Dendritic cell treated with granulocyte-macrophage colony-stimulating factor and Interleukin-4, amounts not matched to agents 40 ng/mL and 50 ng/mL, for 4 days (primary cell): ENCODE measurements around the gene ASPRV1.

Source experiments
- H3K27ac Mint-ChIP-seq: one replicate; pipeline ENCODE4 v1.8.0; 2022; ENCODE audit warnings: mild to moderate bottlenecking, mixed read lengths
- H3K27me3 Mint-ChIP-seq: one replicate; pipeline ENCODE4 v1.8.0; 2022; ENCODE audit warnings: mild to moderate bottlenecking, mixed read lengths
- H3K36me3 Mint-ChIP-seq: one replicate; pipeline ENCODE4 v1.8.0; 2022; ENCODE audit warnings: low read depth, mixed read lengths
- H3K4me1 Mint-ChIP-seq: one replicate; pipeline ENCODE4 v1.8.0; 2022; ENCODE audit warnings: low read depth, mixed read lengths
- H3K4me3 Mint-ChIP-seq: one replicate; pipeline ENCODE4 v1.8.0; 2022; ENCODE audit warnings: mild to moderate bottlenecking, moderate library complexity, mixed read lengths
- H3K9me3 Mint-ChIP-seq: one replicate; pipeline ENCODE4 v1.8.0; 2022; ENCODE audit warnings: mixed read lengths
- intact Hi-C: fragments of 100-400 bp; cut with micrococcal nuclease; formaldehyde crosslinking; loops from one replicate; pipeline ENCODE4 v1.15.0; 2022

The ASPRV1 gene

GRCh38 chr2:69979902-69980807 is 18.7 kb upstream of the ASPRV1 start:
- Mint-ChIP-seq H3K36me3 (peaks cover 3% of the 10 kb centered on the region), H3K4me3 (no peak overlapping the region), H3K27ac (peak overlapping the region; percentile 73), H3K9me3 (peaks cover 4% of the 10 kb centered on the region), H3K27me3 (no peaks in the 10 kb centered on the region), H3K4me1 (peaks cover 64% of the 10 kb centered on the region)
- intact Hi-C loops: no loop called here

- no peak overlapping the region for H3K4me3 Mint-ChIP-seq
- peaks cover 57% of the 10 kb centered on the region for H3K4me1 Mint-ChIP-seq
- intact Hi-C loops: no loop called here
- no peaks in the 10 kb centered on the region for H3K27me3 Mint-ChIP-seq
- no peaks in the 10 kb centered on the region for H3K36me3 Mint-ChIP-seq
- H3K9me3 Mint-ChIP-seq: no peaks in the 10 kb centered on the region
- H3K27ac Mint-ChIP-seq: peak overlapping the region; percentile 73
These were observed 16.6 kb upstream of the ASPRV1 start for GRCh38 chr2:69977906-69978482.

DNA sequence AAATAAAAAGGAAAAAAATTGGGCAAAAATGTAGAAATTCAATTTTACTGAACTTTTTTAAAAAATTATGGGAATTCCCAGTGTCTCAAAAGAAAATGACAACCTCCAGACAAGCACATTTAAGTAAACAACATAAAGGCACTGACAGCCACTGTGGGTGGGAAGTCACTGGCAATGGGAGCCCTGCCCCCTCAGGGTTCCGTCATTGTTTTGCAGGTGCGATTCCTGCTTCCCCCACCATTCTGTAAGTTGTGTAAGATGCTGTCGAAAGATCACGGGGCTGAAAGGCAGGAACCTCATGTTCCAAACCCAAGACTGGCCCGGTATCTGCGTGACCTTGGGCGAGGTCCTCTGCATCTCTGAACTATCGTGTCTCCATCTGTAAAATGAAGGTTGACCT is 15.8 kb upstream of the ASPRV1 start:
- intact Hi-C loops: no loop called here
- Mint-ChIP-seq H3K27me3 (no peaks in the 10 kb centered on the region), H3K27ac (no peak overlapping the region), H3K4me3 (no peak overlapping the region), H3K9me3 (no peaks in the 10 kb centered on the region), H3K4me1 (peaks cover 56% of the 10 kb centered on the region), H3K36me3 (no peaks in the 10 kb centered on the region)

- H3K27me3 Mint-ChIP-seq: no peaks in the 10 kb centered on the region
- no peak overlapping the region for H3K4me3 Mint-ChIP-seq
- peak overlapping the region; percentile 43 for H3K27ac Mint-ChIP-seq
- H3K36me3 Mint-ChIP-seq: no peaks in the 10 kb centered on the region
- no peaks in the 10 kb centered on the region for H3K9me3 Mint-ChIP-seq
- H3K4me1 Mint-ChIP-seq: peaks cover 56% of the 10 kb centered on the region
- intact Hi-C loops: no loop called here
These were observed 14.5 kb upstream of the ASPRV1 start for GRCh38 chr2:69975853-69976462.

DNA sequence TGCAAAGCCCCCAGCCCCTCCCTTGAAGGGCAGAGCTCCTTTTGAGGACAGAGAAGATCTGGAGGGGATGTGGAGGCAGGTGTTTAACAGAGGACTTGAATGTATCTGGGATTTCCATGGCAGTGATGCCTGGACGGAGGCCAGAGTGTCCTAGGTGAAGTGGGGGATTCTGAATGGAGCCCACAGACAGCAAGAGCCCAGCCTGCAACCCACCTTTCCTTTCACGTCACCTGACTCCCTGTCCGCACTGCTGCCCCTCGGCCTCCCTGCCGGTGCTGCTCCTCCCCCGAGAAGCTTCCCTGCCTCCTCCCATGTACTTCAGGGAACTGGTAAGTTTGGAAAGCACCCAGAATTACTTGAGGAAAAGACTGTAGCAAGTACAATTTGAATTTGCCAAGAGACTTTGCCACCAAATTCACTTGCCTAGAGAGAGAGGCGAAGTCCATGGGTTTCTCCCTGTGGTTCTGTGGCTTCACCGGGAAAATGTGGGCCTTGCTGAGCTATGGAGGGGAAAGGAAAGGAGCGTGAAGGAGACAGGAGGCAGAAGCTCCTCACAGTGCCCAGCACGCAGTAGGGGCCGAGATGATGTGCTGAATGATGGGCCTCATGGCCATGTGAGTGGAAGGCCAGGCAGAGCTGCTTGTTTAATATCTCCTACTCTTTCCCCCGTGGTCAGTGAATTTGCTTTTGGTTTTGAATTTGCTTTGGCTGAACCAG is 13.9 kb upstream of the ASPRV1 start:
- Mint-ChIP-seq H3K4me1 (peaks cover 56% of the 10 kb centered on the region), H3K36me3 (no peaks in the 10 kb centered on the region), H3K27ac (peak overlapping the region; percentile 43), H3K9me3 (no peaks in the 10 kb centered on the region), H3K27me3 (no peaks in the 10 kb centered on the region), H3K4me3 (no peak overlapping the region)
- intact Hi-C loops: no loop called here

DNA sequence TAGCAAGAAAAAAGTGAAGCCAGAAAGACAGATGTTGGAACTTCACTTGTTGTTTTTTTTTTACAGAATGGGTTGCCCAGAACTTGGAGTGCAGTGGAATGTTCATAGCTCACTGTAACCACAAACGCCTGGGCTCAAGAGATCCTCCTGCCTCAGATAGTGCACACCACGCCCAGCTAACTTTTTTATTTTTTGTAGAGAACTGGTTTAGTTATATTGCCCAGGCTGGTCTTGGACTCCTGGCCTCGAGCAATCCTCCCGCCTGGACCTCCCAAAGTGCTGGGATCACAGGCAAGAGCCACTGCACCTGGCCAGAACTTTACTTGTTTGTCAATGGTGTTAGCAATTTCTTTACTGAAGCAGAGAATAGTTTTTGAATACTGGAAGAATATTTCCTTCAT is 11.9 kb upstream of the ASPRV1 start:
- H3K9me3 Mint-ChIP-seq: no peaks in the 10 kb centered on the region
- peaks cover 39% of the 10 kb centered on the region for H3K4me1 Mint-ChIP-seq
- no peak overlapping the region for H3K4me3 Mint-ChIP-seq

GRCh38 chr2:69972822-69973221 is 11.4 kb upstream of the ASPRV1 start:
- intact Hi-C loops: no loop called here
- peaks cover 34% of the 10 kb centered on the region for H3K4me1 Mint-ChIP-seq
- H3K27me3 Mint-ChIP-seq: no peaks in the 10 kb centered on the region
- H3K27ac Mint-ChIP-seq: no peak overlapping the region
- H3K9me3 Mint-ChIP-seq: no peaks in the 10 kb centered on the region
- H3K36me3 Mint-ChIP-seq: no peaks in the 10 kb centered on the region
- H3K4me3 Mint-ChIP-seq: no peak overlapping the region

More for the DNA sequence above, 11.9 kb upstream of the ASPRV1 start:
- intact Hi-C loops: no loop called here
- Mint-ChIP-seq H3K27ac (no peak overlapping the region), H3K36me3 (no peaks in the 10 kb centered on the region), H3K27me3 (no peaks in the 10 kb centered on the region)

DNA sequence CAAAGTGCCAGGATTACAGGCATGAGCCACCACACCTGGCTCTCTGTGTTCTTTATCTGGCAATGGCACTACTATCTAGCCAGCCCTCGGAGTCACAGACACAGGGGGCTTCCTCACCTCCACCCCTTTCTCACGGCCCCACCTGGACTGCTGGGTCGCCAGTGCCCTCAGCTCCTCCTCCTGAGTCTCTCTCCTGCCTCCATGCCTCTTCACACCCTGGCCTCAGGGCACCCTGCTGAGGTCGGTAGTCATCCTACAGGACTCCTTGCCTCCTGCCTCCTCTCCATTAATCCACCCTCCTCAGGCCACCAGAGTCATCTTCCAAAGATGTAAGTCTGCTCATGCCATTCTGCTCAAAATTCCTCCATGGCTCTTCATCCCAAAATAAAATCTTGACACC is 8.6 kb upstream of the ASPRV1 start:
- no peaks in the 10 kb centered on the region for H3K27me3 Mint-ChIP-seq
- H3K4me1 Mint-ChIP-seq: peaks cover 7% of the 10 kb centered on the region
- H3K4me3 Mint-ChIP-seq: no peak overlapping the region
- intact Hi-C loops: no loop called here
- no peaks in the 10 kb centered on the region for H3K9me3 Mint-ChIP-seq
- peak overlapping the region; percentile 7 for H3K27ac Mint-ChIP-seq
- no peaks in the 10 kb centered on the region for H3K36me3 Mint-ChIP-seq

DNA sequence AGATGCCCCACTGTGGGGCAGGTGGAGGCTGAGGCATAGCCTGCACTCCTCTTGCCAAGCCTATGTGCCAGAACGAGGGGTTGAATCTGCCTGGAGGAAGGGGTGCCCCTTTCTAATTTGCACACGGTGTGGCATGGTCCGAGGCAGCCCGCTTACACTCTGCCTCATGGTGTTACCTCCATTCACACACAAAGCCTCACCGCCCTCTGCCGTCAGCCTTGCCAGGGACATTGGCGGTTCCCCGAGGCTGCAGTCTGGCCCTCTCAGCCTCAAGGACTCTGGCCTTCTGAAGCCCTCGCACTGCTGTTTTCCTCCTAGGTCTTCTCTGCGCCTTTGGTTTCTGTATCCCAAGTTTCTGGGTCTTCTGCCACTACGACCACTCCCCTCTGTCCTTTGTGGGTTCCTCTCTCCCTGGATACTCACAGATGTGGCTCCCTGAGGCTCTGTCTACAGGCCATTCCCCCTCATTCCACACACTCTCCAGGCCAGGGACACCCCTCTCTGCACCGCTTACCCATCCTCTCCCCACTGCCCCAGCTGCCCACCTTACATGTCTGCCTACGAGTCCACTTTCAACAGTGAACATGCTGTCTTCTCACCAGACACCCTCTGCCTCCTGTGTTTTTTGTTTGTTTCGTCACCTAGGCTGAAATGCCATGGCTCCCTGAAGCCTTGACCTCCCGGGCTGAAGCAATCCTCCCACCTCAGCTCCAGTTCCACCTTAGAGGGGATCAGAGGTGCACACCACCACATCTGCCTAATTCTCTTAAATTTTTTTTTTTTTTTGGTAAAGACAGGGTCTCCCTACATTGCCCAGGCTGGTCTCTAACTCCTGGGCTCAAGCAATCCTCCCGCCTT is 7.9 kb upstream of the ASPRV1 start:
- intact Hi-C loops: no loop called here
- H3K4me1 Mint-ChIP-seq: peaks cover 7% of the 10 kb centered on the region
- H3K36me3 Mint-ChIP-seq: no peaks in the 10 kb centered on the region
- no peak overlapping the region for H3K27ac Mint-ChIP-seq
- H3K27me3 Mint-ChIP-seq: no peaks in the 10 kb centered on the region
- H3K4me3 Mint-ChIP-seq: no peak overlapping the region
- no peaks in the 10 kb centered on the region for H3K9me3 Mint-ChIP-seq

GRCh38 chr2:69968609-69969008 is 7.2 kb upstream of the ASPRV1 start:
- intact Hi-C loops: no loop called here
- H3K9me3 Mint-ChIP-seq: no peaks in the 10 kb centered on the region
- no peak overlapping the region for H3K4me3 Mint-ChIP-seq
- no peaks in the 10 kb centered on the region for H3K36me3 Mint-ChIP-seq
- H3K4me1 Mint-ChIP-seq: peaks cover 11% of the 10 kb centered on the region
- H3K27ac Mint-ChIP-seq: no peak overlapping the region
- H3K27me3 Mint-ChIP-seq: no peaks in the 10 kb centered on the region

GRCh38 chr2:69966496-69966895 is 5.1 kb upstream of the ASPRV1 start:
- H3K36me3 Mint-ChIP-seq: no peaks in the 10 kb centered on the region
- intact Hi-C loops: no loop called here
- H3K27ac Mint-ChIP-seq: no peak overlapping the region
- no peaks in the 10 kb centered on the region for H3K27me3 Mint-ChIP-seq
- H3K9me3 Mint-ChIP-seq: no peaks in the 10 kb centered on the region
- peaks cover 16% of the 10 kb centered on the region for H3K4me1 Mint-ChIP-seq
- H3K4me3 Mint-ChIP-seq: no peak overlapping the region

DNA sequence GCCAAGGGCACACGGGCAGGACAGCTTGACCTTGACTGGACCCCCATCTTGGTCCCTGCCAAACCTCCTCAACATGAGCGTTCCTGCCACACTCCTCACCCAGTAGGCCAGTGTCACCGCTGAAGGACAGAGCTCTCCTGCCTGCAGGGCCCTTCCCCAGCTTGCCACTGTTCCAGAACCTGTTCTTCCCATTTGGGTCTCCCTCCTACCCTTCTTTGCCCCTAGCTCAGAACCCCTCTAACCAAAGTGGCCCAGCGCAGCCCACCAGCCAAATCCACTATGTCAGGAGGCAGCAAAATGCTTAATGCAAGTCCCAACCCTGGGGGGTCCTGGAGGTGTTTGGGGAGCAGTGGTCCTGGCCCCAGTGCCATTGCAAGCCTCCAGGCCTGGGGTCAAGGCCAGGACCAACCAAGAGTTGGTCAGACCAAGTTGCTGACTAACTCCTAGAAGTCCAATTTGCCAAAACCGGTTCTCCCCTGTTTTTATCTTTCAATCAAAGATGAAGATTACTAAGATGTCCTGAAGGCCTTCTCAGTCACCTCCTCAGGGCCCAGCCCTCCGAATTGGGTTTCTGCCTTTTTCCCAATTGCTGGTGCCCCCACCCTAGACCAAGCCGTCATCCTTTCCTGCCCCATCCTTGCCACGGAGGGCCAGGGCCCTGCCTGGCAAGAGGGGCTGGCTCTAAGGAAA is 4.5 kb upstream of the ASPRV1 start:
- H3K36me3 Mint-ChIP-seq: no peaks in the 10 kb centered on the region
- peak overlapping the region; percentile 38 for H3K27ac Mint-ChIP-seq
- H3K4me3 Mint-ChIP-seq: no peak overlapping the region
- intact Hi-C loops: no loop called here
- H3K9me3 Mint-ChIP-seq: no peaks in the 10 kb centered on the region
- peaks cover 16% of the 10 kb centered on the region for H3K4me1 Mint-ChIP-seq
- H3K27me3 Mint-ChIP-seq: no peaks in the 10 kb centered on the region

- Mint-ChIP-seq H3K4me3 (no peak overlapping the region), H3K4me1 (peaks cover 16% of the 10 kb centered on the region), H3K27me3 (peaks cover 1% of the 10 kb centered on the region), H3K27ac (peak overlapping the region; percentile 62), H3K36me3 (no peaks in the 10 kb centered on the region), H3K9me3 (no peaks in the 10 kb centered on the region)
- intact Hi-C loops: no loop called here
These were observed 3.0 kb upstream of the ASPRV1 start for GRCh38 chr2:69964353-69964841.
